Neural progenitor cell (in vitro differentiated cells): ENCODE measurements around the gene SLC30A2. TPM values are rescaled to one million over a fixed set of nuclear protein-coding genes. Genes with fewer than 3 reads are reported as not detected.
A peak's percentile ranks its signal among the peaks of the same experiment; 100 is the strongest.

ENCODE experiments used
- DNase-seq: peaks from one replicate; pipeline ENCODE4 v3.0.0-alpha.2; 2016; ENCODE audit warnings: low spot score
- H2AFZ ChIP-seq: fragments of 200-600 bp; sonication (generic); replicated peaks from 2 replicates; pipeline ENCODE4 v1.6.1; 2016; ENCODE audit warnings: antibody characterized with exemption
- H3F3A ChIP-seq: fragments of 200-600 bp; sonication (generic); 2 replicates; pipeline ENCODE4 v1.6.1; 2016; ENCODE audit warnings: antibody characterized with exemption, low read depth
- H3K27ac ChIP-seq: fragments of 200-600 bp; sonication (generic); 2 replicates; pipeline ENCODE4 v1.5.1; 2016; ENCODE audit warnings: mild to moderate bottlenecking
- H3K27me3 ChIP-seq: fragments of 200-600 bp; sonication (generic); 2 replicates; pipeline ENCODE4 v1.6.1; 2016; ENCODE audit warnings: mild to moderate bottlenecking, moderate library complexity
- H3K36me3 ChIP-seq: fragments of 200-600 bp; sonication (generic); 2 replicates; pipeline ENCODE4 v1.5.1; 2016
- H3K4me1 ChIP-seq: fragments of 200-600 bp; sonication (generic); 2 replicates; pipeline ENCODE4 v1.6.1; 2016; ENCODE audit warnings: mixed run types
- H3K4me2 ChIP-seq: fragments of 200-600 bp; sonication (generic); 2 replicates; pipeline ENCODE4 v1.6.1; 2016
- H3K4me3 ChIP-seq: fragments of 200-600 bp; sonication (generic); 2 replicates; pipeline ENCODE4 v1.5.1; 2016
- H3K79me2 ChIP-seq: fragments of 200-600 bp; sonication (generic); 2 replicates; pipeline ENCODE4 v1.6.1; 2016; ENCODE audit warnings: low read depth
- H3K9ac ChIP-seq: fragments of 200-600 bp; sonication (generic); 2 replicates; pipeline ENCODE4 v1.6.1; 2016
- H3K9me3 ChIP-seq: fragments of 200-600 bp; sonication (generic); 2 replicates; pipeline ENCODE4 v1.5.1; 2016; ENCODE audit warnings: low read depth
- H4K20me1 ChIP-seq: fragments of 200-600 bp; sonication (generic); 2 replicates; pipeline ENCODE4 v1.6.1; 2016; ENCODE audit warnings: low read depth
- H3K27ac Mint-ChIP-seq: 3 replicates; pipeline ENCODE4 v1.8.0; 2021; ENCODE audit warnings: mixed read lengths
- H3K27me3 Mint-ChIP-seq: 2 replicates; pipeline ENCODE4 v1.8.0; 2022; ENCODE audit warnings: low read depth, mild to moderate bottlenecking, inconsistent platforms, moderate library complexity, mixed read lengths; ENCODE audit not compliant: insufficient read depth
- H3K36me3 Mint-ChIP-seq: 3 replicates; pipeline ENCODE4 v1.8.0; 2021; ENCODE audit warnings: mixed read lengths
- H3K4me1 Mint-ChIP-seq: 3 replicates; pipeline ENCODE4 v1.8.0; 2021; ENCODE audit warnings: mixed read lengths
- H3K4me3 Mint-ChIP-seq: 3 replicates; pipeline ENCODE4 v1.8.0; 2021; ENCODE audit warnings: mild to moderate bottlenecking, moderate library complexity, mixed read lengths
- H3K9me3 Mint-ChIP-seq: 3 replicates; pipeline ENCODE4 v1.8.0; 2020; ENCODE audit warnings: mixed read lengths
- EZH2 ChIP-seq: fragments of 200-600 bp; sonication (generic); IDR thresholded peaks from 2 replicates; pipeline ENCODE4 v1.6.1; 2017; ENCODE audit warnings: antibody characterized with exemption, mild to moderate bottlenecking, moderate library complexity
- EZH2phosphoT487 ChIP-seq: fragments of 200-600 bp; sonication (generic); IDR thresholded peaks from 2 replicates; pipeline ENCODE4 v1.6.1; 2017; ENCODE audit warnings: antibody characterized with exemption
- total RNA-seq: library from RNA; depleted of rRNA; stranded (reverse); fragments of >200 nt; gene quantifications from 2 replicates; pipeline ENCODE4 v1.2.3, GENCODE V29; 2015; ENCODE audit warnings: low replicate concordance
- TF ChIP-seq, protein P1 (sequence below): fragments of 200-600 bp; sonication (generic); IDR thresholded peaks from 2 replicates; pipeline ENCODE4 v1.5.1; 2017; ENCODE audit warnings: antibody characterized with exemption, mild to moderate bottlenecking

Gene SLC30A2
- total RNA-seq, 1 donor from 2014 or later: not detected

GRCh38 chr1:25992689-25993171 is 53.2 kb downstream of the SLC30A2 start:
- no peak overlapping the region for H2AFZ ChIP-seq
- no peak overlapping the region for H3K4me3 ChIP-seq
- Mint-ChIP-seq H3K9me3 (no peaks in the 10 kb centered on the region), H3K27me3 (peaks cover 16% of the 10 kb centered on the region), H3K36me3 (peaks cover 10% of the 10 kb centered on the region), H3K4me3 (no peak overlapping the region), H3K4me1 (peaks cover 71% of the 10 kb centered on the region), H3K27ac (peak overlapping the region; percentile 65)
- no peaks in the 10 kb centered on the region for H3K27me3 ChIP-seq
- TF ChIP-seq EZH2 (no peak), EZH2phosphoT487 (no peak)
- TF ChIP-seq, protein P1, sequence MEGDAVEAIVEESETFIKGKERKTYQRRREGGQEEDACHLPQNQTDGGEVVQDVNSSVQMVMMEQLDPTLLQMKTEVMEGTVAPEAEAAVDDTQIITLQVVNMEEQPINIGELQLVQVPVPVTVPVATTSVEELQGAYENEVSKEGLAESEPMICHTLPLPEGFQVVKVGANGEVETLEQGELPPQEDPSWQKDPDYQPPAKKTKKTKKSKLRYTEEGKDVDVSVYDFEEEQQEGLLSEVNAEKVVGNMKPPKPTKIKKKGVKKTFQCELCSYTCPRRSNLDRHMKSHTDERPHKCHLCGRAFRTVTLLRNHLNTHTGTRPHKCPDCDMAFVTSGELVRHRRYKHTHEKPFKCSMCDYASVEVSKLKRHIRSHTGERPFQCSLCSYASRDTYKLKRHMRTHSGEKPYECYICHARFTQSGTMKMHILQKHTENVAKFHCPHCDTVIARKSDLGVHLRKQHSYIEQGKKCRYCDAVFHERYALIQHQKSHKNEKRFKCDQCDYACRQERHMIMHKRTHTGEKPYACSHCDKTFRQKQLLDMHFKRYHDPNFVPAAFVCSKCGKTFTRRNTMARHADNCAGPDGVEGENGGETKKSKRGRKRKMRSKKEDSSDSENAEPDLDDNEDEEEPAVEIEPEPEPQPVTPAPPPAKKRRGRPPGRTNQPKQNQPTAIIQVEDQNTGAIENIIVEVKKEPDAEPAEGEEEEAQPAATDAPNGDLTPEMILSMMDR: no peak
- peaks cover 4% of the 10 kb centered on the region for H3F3A ChIP-seq
- no peaks in the 10 kb centered on the region for H3K9me3 ChIP-seq
- H3K27ac ChIP-seq: no peak overlapping the region
- no peak overlapping the region for H3K9ac ChIP-seq
- H3K79me2 ChIP-seq: peaks cover 24% of the 10 kb centered on the region
- H3K36me3 ChIP-seq: no peaks in the 10 kb centered on the region
- H4K20me1 ChIP-seq: peaks cover 20% of the 10 kb centered on the region
- H3K4me1 ChIP-seq: peaks cover 7% of the 10 kb centered on the region
- DNase-seq: no peak
- H3K4me2 ChIP-seq: no peak overlapping the region

- no peak overlapping the region for H3K9ac ChIP-seq
- H3K27me3 ChIP-seq: no peaks in the 10 kb centered on the region
- no peak overlapping the region for H3K27ac ChIP-seq
- H3K36me3 ChIP-seq: no peaks in the 10 kb centered on the region
- Mint-ChIP-seq H3K36me3 (peaks cover 14% of the 10 kb centered on the region), H3K4me3 (peak overlapping the region; percentile 3), H3K4me1 (peaks cover 69% of the 10 kb centered on the region), H3K27me3 (peaks cover 14% of the 10 kb centered on the region), H3K27ac (peak overlapping the region; percentile 31), H3K9me3 (no peaks in the 10 kb centered on the region)
- peaks cover 18% of the 10 kb centered on the region for H3K79me2 ChIP-seq
- TF ChIP-seq EZH2 (no peak), EZH2phosphoT487 (no peak)
- TF ChIP-seq, protein P1: no peak
- H2AFZ ChIP-seq: no peak overlapping the region
- H3K9me3 ChIP-seq: no peaks in the 10 kb centered on the region
- no peak overlapping the region for H3K4me3 ChIP-seq
- H4K20me1 ChIP-seq: peaks cover 20% of the 10 kb centered on the region
- H3K4me1 ChIP-seq: peaks cover 6% of the 10 kb centered on the region
- H3F3A ChIP-seq: peaks cover 4% of the 10 kb centered on the region
- H3K4me2 ChIP-seq: no peak overlapping the region
- DNase-seq: no peak
Observed at GRCh38 chr1:25991937-25992688, 53.8 kb downstream of the SLC30A2 start.

GRCh38 chr1:25990702-25991395 is 55.1 kb downstream of the SLC30A2 start:
- peaks cover 63% of the 10 kb centered on the region for H3K4me1 Mint-ChIP-seq
- H3K4me3 ChIP-seq: no peak overlapping the region
- H2AFZ ChIP-seq: no peak overlapping the region
- no peak for TF ChIP-seq EZH2
- TF ChIP-seq EZH2phosphoT487: no peak
- TF ChIP-seq, protein P1: no peak
- H3K27ac ChIP-seq: no peak overlapping the region
- H3K9me3 Mint-ChIP-seq: no peaks in the 10 kb centered on the region
- no peak for DNase-seq
- H3K27me3 ChIP-seq: no peaks in the 10 kb centered on the region
- H3K4me1 ChIP-seq: no peaks in the 10 kb centered on the region
- no peak overlapping the region for H3K4me2 ChIP-seq
- peaks cover 20% of the 10 kb centered on the region for H4K20me1 ChIP-seq
- H3K4me3 Mint-ChIP-seq: no peak overlapping the region
- peaks cover 17% of the 10 kb centered on the region for H3K36me3 Mint-ChIP-seq
- H3K27ac Mint-ChIP-seq: peak overlapping the region; percentile 15
- H3K79me2 ChIP-seq: peaks cover 6% of the 10 kb centered on the region
- H3K9me3 ChIP-seq: no peaks in the 10 kb centered on the region
- peaks cover 4% of the 10 kb centered on the region for H3F3A ChIP-seq
- H3K36me3 ChIP-seq: no peaks in the 10 kb centered on the region
- H3K9ac ChIP-seq: no peak overlapping the region
- H3K27me3 Mint-ChIP-seq: peaks cover 11% of the 10 kb centered on the region
